Keratinocyte (primary cell): Measurements from ENCODE around the gene BHLHE23. TPM values are rescaled to one million over a fixed set of nuclear protein-coding genes. Genes with fewer than 3 reads are reported as not detected.

Source experiments
- DNase-seq: peaks from one replicate; pipeline ENCODE4 v3.0.0-alpha.2; 2011; ENCODE audit warnings: low read depth, missing footprints, low spot score
- FAIRE-seq: peaks from 2 replicates; lab custom pipeline; 2011; peaks lifted over from hg19 to GRCh38; lab: Jason Lieb, UNC
- H2AFZ ChIP-seq: 2 replicates; pipeline ENCODE4 v1.6.0; 2012; ENCODE audit warnings: low read length, control low read depth, inconsistent platforms; ENCODE audit not compliant: control insufficient read depth
- H3K27ac ChIP-seq: 2 replicates; pipeline ENCODE4 v1.5.1; 2011; ENCODE audit warnings: low read length; ENCODE audit not compliant: control insufficient read depth, insufficient read depth
- H3K27me3 ChIP-seq: 3 replicates; pipeline ENCODE4 v1.6.0; 2011; ENCODE audit warnings: low read length; ENCODE audit not compliant: control insufficient read depth, insufficient read depth; ENCODE audit errors: extremely low read depth
- H3K36me3 ChIP-seq, 2 experiments: 2 replicates in 1 of 2; 3 replicates in 1 of 2; pipeline ENCODE4 v1.5.1; 2011; ENCODE audit warnings: low read length in 2 of 2, mild to moderate bottlenecking in 1 of 2; ENCODE audit not compliant: control insufficient read depth in 2 of 2, insufficient read depth in 2 of 2; ENCODE audit errors: extremely low read depth in 1 of 2
- H3K4me1 ChIP-seq: 3 replicates; pipeline ENCODE4 v1.5.1; 2011; ENCODE audit warnings: low read length; ENCODE audit not compliant: control insufficient read depth, insufficient read depth; ENCODE audit errors: extremely low read depth
- H3K4me2 ChIP-seq: 3 replicates; pipeline ENCODE4 v1.6.0; 2011; ENCODE audit warnings: low read depth, low read length; ENCODE audit not compliant: control insufficient read depth, insufficient read depth; ENCODE audit errors: extremely low read depth
- H3K4me3 ChIP-seq, 3 experiments: fragments of 200-600 bp in 1 of 3; sonication (generic) in 1 of 3; 2 replicates in 2 of 3; 3 replicates in 1 of 3; pipeline ENCODE4 v1.5.1; 2011 to 2016; ENCODE audit warnings: low read length in 3 of 3, mild to moderate bottlenecking in 3 of 3, control low read depth in 2 of 3, inconsistent platforms in 1 of 3, low read depth in 1 of 3, mixed read lengths in 1 of 3, mixed run types in 1 of 3, moderate library complexity in 1 of 3; ENCODE audit not compliant: control insufficient read depth in 2 of 3, insufficient read depth in 2 of 3; ENCODE audit errors: extremely low read depth in 1 of 3
- H3K79me2 ChIP-seq: 2 replicates; pipeline ENCODE4 v1.6.0; 2012; ENCODE audit warnings: low read length; ENCODE audit not compliant: control insufficient read depth, insufficient read depth
- H3K9ac ChIP-seq: 3 replicates; pipeline ENCODE4 v1.6.0; 2011; ENCODE audit warnings: low read length; ENCODE audit not compliant: control insufficient read depth, insufficient read depth; ENCODE audit errors: extremely low read depth
- H3K9me1 ChIP-seq: 3 replicates; pipeline ENCODE4 v1.6.0; 2011; ENCODE audit warnings: low read length; ENCODE audit not compliant: control insufficient read depth, insufficient read depth; ENCODE audit errors: extremely low read depth
- H3K9me3 ChIP-seq: 2 replicates; pipeline ENCODE4 v1.5.1; 2012; ENCODE audit warnings: low read depth, low read length; ENCODE audit not compliant: control insufficient read depth
- H4K20me1 ChIP-seq: 3 replicates; pipeline ENCODE4 v1.6.0; 2011; ENCODE audit warnings: low read length; ENCODE audit not compliant: control insufficient read depth, insufficient read depth; ENCODE audit errors: extremely low read depth
- EZH2 ChIP-seq: IDR thresholded peaks from one replicate; pipeline ENCODE4 v1.6.1; 2012; ENCODE audit warnings: inconsistent platforms, mild to moderate bottlenecking, low read length, moderate library complexity
- dilution Hi-C: fragments of 300-500 bp; cut with MboI; formaldehyde crosslinking; loops from one replicate; pipeline ENCODE4 v1.7.0; 2020; ENCODE audit warnings: low sequenced_read_pairs; ENCODE audit not compliant: extremely low pct_ligation_motif_present
- polyA plus RNA-seq, 5 experiments: library from polyadenylated mRNA; depleted of rRNA in 3 of 5; stranded (reverse) in 3 of 5; stranded (forward) in 1 of 5; unstranded in 1 of 5; fragments of >200 nt; gene quantifications; 1 replicate in 1 of 5; 2 replicates in 3 of 5; 3 replicates in 1 of 5; pipeline versions ENCODE4 v1.2.1 to v1.2.3, GENCODE V29; 2011 to 2012; ENCODE audit warnings: missing spikeins in 2 of 5, low read depth in 1 of 5, low replicate concordance in 1 of 5
- TF ChIP-seq, protein P1 (sequence below), 3 experiments: IDR thresholded peaks in 1 of 3; conservative IDR thresholded peaks in 1 of 3; optimal IDR thresholded peaks in 1 of 3; 2 replicates in 2 of 3; 3 replicates in 1 of 3; pipeline versions ENCODE3 to v1.5.1; 2011; ENCODE audit warnings: low read length in 3 of 3, mild to moderate bottlenecking in 3 of 3, moderate library complexity in 2 of 3, control low read depth in 1 of 3, inconsistent platforms in 1 of 3; ENCODE audit not compliant: insufficient read depth in 2 of 3; ENCODE audit errors: extremely low read depth in 1 of 3

Gene BHLHE23
- polyA plus RNA-seq, 1 donor (not counting 4 experiments of a cell fraction or from before 2014, with no cell fraction given) = not detected

DNA sequence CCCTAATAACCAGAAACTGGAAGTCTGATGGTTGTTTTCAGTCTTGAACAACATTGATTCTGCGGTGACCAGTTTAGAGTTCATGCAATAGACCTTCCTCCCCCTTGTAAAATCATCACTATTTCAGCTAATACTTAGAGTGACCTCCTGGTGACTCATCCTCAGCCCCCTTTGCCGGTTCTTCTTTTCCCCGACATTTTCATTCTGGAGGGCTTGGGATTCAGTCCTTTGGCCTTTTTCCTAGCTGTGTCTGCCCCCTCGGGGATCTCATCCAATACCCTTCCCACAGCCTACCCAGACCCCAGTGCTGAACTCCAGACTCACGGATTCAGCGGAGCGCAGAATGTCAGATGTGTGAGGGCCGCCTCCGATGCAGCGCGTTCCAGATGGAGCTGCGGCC is 7.5 kb upstream of the BHLHE23 start:
- Histone ChIP-seq H3K9me1 (no peaks in the 10 kb centered on the region), H3K4me2 (no peak overlapping the region), H3K27me3 (peaks cover 61% of the 10 kb centered on the region), H3K4me1 (no peaks in the 10 kb centered on the region), H3K27ac (no peak overlapping the region), H3K9me3 (peaks cover 3% of the 10 kb centered on the region), H3K79me2 (no peaks in the 10 kb centered on the region), H3K36me3 (no peaks in the 10 kb centered on the region), H3K4me3 (no peak overlapping the region), H4K20me1 (no peaks in the 10 kb centered on the region), H3K9ac (no peak overlapping the region), H2AFZ (no peak overlapping the region)
- DNase-seq = no peak
- TF ChIP-seq, protein P1, sequence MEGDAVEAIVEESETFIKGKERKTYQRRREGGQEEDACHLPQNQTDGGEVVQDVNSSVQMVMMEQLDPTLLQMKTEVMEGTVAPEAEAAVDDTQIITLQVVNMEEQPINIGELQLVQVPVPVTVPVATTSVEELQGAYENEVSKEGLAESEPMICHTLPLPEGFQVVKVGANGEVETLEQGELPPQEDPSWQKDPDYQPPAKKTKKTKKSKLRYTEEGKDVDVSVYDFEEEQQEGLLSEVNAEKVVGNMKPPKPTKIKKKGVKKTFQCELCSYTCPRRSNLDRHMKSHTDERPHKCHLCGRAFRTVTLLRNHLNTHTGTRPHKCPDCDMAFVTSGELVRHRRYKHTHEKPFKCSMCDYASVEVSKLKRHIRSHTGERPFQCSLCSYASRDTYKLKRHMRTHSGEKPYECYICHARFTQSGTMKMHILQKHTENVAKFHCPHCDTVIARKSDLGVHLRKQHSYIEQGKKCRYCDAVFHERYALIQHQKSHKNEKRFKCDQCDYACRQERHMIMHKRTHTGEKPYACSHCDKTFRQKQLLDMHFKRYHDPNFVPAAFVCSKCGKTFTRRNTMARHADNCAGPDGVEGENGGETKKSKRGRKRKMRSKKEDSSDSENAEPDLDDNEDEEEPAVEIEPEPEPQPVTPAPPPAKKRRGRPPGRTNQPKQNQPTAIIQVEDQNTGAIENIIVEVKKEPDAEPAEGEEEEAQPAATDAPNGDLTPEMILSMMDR (optimal IDR thresholded peaks at IDR 0.05 in 1 of 3, IDR thresholded peaks at IDR 0.05 in 1 of 3, conservative IDR thresholded peaks at IDR 0.05 in 1 of 3; ENCODE audit: extremely low read depth in 1 of 3, insufficient read depth in 2 of 3, low read length in 3 of 3) = no peak
- no peak for TF ChIP-seq EZH2
- FAIRE-seq = no peak
- dilution Hi-C loops = no loop called here

DNA sequence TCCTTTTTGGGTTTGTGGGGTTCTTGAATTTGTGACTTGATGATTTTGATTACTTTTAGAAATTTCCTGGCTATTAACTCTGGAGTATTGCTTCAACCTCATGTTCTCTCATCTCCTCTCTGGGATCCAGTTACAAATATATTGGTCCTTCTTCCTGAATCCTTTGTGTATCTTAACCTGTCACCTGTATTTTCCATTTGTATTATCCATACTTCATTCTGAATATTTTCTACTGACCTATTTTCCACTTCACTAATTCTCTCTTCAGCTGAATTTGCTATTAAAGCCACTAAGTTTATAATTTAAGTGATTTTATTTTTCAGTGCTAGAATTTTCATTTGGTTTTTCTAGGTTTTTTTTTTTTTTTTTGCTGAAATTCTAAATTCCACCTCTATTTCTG is 6.4 kb upstream of the BHLHE23 start:
- FAIRE-seq (no peak), DNase-seq (no peak)
- Histone ChIP-seq H3K4me2 (no peak overlapping the region), H3K27me3 (peaks cover 72% of the 10 kb centered on the region), H4K20me1 (no peaks in the 10 kb centered on the region), H3K4me1 (no peaks in the 10 kb centered on the region), H3K4me3 (no peak overlapping the region), H2AFZ (no peak overlapping the region), H3K79me2 (no peaks in the 10 kb centered on the region), H3K36me3 (no peaks in the 10 kb centered on the region), H3K9ac (no peak overlapping the region), H3K9me1 (no peaks in the 10 kb centered on the region), H3K27ac (no peak overlapping the region), H3K9me3 (peaks cover 3% of the 10 kb centered on the region)
- no peak for TF ChIP-seq EZH2
- TF ChIP-seq, protein P1 (optimal IDR thresholded peaks at IDR 0.05 in 1 of 3, IDR thresholded peaks at IDR 0.05 in 1 of 3, conservative IDR thresholded peaks at IDR 0.05 in 1 of 3; ENCODE audit: extremely low read depth in 1 of 3, insufficient read depth in 2 of 3, low read length in 3 of 3) = no peak
- dilution Hi-C loops = no loop called here
